Caki2 (cell line): ENCODE measurements around the gene PKD2. TPM values are rescaled to one million over a fixed set of nuclear protein-coding genes. Genes with fewer than 3 reads are reported as not detected.

Experiments
- DNase-seq: peaks from one replicate; pipeline ENCODE4 v3.0.0-alpha.2; 2015; ENCODE audit warnings: low read depth
- in situ Hi-C: cut with HindIII; loops from 2 replicates; pipeline ENCODE4 v1.10.0; 2016; ENCODE audit warnings: low sequenced_read_pairs, low pct_unique_long_range_greater_than_20kb, mixed read lengths
- total RNA-seq: library from RNA; depleted of rRNA; stranded (reverse); fragments of >200 nt; shearing (Covaris generic); gene quantifications from 2 replicates; pipeline ENCODE4 v1.2.3, GENCODE V29; 2014; ENCODE audit warnings: low replicate concordance

Gene PKD2
- total RNA-seq, 1 experiment from 2014 or later, result 38.8 TPM

- no peak for DNase-seq
- in situ Hi-C loops, result no loop called here
Measured at GRCh38 chr4:88043586-88044340, 36.3 kb downstream of the PKD2 start.

GRCh38 chr4:88045021-88045420 is 37.6 kb downstream of the PKD2 start:
- DNase-seq, result no peak
- in situ Hi-C loops, result no loop called here

DNA sequence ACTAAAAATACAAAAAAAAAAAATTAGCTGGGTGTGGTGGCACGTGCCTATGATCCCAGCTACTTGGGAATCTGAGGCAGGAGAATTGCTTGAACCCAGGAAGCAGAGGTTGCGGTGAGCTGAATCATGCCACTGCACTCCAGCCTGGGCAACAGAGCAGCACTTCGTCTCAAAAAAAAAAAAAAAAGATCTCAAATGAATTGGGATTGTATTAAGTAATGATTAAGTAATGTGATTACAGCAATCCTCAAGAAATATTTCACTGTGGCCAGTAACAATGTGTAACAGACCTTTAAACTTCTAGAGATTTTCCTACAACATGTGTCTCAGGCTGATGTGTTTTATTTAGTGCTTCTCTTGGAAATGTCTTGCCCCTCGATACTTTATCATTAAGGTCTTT is 46.8 kb downstream of the PKD2 start:
- DNase-seq, result peak; percentile 22
- in situ Hi-C loops, result no loop called here

- DNase-seq, result peak; percentile 27
- in situ Hi-C loops, result no loop called here
Measured at GRCh38 chr4:88054901-88055300, 47.5 kb downstream of the PKD2 start.

GRCh38 chr4:88058295-88058694 is 50.9 kb downstream of the PKD2 start:
- no peak for DNase-seq
- in situ Hi-C loops, result no loop called here

DNA sequence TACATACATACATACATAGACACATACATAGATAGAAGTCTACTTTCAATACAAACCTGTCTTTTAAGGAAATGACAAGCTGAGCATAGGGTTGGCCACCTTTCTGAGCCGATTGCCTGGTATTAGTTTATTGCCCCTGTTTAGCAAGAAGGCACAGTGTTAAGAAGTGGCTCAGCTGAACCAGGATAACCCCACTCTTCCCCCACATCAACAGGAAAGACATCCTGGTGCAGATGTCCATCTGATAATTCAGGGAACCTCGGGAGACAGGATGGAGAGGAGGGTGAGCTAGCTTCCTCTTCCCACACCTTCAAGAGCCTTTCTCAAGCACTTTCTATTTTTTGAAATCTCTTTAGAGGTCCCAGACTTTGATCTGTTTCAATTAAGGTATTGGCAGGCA is 52.3 kb downstream of the PKD2 start:
- in situ Hi-C loops, result no loop called here
- no peak for DNase-seq

DNA sequence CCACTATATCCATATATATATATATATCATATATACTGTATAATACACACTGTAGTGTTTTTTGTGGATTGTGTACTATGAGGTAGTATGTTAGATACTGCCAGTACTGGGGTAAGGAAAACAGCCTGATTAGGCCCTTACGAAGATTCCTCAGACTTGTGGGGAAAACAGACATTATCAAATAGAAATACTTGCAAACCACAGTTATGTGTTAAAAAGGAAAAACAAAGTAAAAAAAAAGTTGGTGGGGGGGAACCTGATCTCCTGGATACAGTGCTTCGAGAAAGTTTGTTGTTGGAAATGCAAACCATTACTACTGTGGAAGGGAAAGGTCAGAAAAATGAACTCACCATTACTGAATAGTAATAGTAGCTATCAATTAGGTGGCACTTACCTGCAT is 53.0 kb downstream of the PKD2 start:
- no peak for DNase-seq
- in situ Hi-C loops, result no loop called here

- in situ Hi-C loops, result no loop called here
- DNase-seq, result no peak
Measured at GRCh38 chr4:88062311-88062710, 54.9 kb downstream of the PKD2 start.

DNA sequence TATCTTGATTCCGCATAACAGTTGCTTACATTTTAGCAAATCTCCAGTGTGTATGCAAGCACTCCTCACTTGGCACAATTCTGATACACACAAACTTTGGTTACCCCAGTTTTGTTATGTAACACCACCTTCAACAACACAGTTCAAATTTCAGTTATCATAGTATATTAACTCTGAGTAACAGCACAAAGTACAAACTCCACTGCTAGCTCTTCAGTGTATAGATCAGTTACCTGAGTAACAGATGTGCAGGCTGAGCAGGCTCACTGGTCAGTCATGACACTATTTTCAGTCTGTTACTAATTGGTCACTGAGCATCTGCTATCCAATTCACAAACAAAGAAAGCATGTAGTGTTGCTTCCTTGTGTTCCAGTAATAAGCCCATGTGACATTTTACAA is 55.4 kb downstream of the PKD2 start:
- in situ Hi-C loops, result no loop called here
- DNase-seq, result no peak

- DNase-seq, result no peak
- in situ Hi-C loops, result no loop called here
Measured at GRCh38 chr4:88063634-88064296, 56.3 kb downstream of the PKD2 start.

GRCh38 chr4:88064410-88064809 is 57.0 kb downstream of the PKD2 start:
- in situ Hi-C loops, result no loop called here
- no peak for DNase-seq

- no peak for DNase-seq
- in situ Hi-C loops, result no loop called here
Measured at GRCh38 chr4:88070031-88070430, 62.6 kb downstream of the PKD2 start.

- in situ Hi-C loops, result no loop called here
Measured at GRCh38 chr4:88075336-88075735, 67.9 kb downstream of the PKD2 start.

GRCh38 chr4:88077911-88078524 is 70.6 kb downstream of the PKD2 start:
- in situ Hi-C loops, result no loop called here
- no peak for DNase-seq

More at GRCh38 chr4:88075336-88075735, 67.9 kb downstream of the PKD2 start:
- DNase-seq, result no peak

DNA sequence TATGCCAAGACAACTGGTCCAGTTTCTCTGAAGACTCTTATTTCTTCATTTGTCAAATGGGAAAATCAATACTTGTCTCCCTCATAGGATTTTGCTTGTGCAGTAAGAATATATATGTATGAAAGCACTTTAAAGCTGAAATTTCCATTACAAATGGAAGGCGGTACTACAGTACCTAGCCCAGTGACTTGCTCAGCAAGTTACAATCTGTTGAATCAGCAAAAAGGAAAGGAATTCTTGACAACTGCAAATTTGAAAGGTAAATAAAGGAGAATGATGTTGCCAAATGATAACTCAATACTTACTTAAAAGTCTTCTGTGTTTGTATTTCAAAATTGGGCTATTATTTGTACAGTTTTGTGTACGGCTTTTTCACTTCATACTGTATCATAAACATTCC is 71.1 kb downstream of the PKD2 start:
- in situ Hi-C loops, result no loop called here
- no peak for DNase-seq

DNA sequence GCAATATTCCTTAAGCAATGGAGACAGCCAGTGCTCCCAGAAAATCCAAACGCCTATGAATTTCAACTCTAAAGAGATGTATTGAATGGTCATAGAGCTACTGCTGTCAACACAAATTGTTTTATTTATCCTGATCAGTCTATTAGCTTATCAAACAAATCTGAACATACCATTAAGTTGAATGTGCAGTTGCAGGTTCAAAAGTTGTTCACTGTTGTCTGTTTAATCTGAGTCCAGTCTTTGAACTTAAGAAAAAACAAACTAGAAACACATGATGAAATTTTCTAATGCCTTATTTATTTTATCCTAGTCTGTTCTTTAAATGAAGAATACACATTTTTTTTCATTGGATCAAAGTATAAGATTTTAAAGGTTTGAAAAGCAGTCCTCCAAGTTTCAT is 73.2 kb downstream of the PKD2 start:
- no peak for DNase-seq
- in situ Hi-C loops, result no loop called here

GRCh38 chr4:88087004-88087403 is 79.6 kb downstream of the PKD2 start:
- in situ Hi-C loops, result no loop called here
- no peak for DNase-seq

DNA sequence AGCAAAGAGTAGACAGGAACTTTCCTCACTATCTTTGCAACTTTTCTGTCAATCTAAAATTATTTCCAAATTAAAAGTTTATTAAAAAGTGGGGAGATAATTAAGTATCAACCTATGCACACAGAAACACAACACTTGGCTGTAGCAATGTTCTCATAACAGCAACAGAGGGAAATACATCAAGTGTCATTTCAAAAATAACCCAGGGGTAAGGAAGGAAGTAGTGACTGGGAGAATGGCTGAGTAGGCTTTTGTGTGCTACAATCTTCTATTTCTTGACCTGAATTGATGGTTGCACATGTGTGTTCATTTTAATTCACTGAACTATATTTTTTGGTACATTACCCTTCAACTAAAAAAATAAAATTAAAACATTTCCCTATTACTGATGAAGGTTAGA is 83.5 kb downstream of the PKD2 start:
- in situ Hi-C loops, result no loop called here
- no peak for DNase-seq

DNA sequence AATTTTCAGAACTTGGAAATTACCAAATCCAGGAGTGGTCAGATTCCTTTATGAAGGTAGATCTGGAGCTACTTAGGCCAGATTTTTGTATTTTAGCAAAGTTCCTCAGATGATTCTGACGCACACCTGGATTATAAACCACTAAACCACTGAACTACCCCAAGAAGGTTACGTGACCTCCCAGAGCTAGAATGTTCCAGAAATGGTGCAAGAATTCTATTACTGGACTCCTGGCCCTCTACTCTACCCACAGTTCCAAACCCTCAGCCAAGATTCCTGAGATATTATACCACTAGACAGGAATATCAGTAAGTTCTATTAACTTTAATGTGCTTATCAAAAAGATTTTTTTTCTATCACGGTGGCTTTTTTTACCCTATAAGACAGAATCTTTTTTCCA is 83.9 kb downstream of the PKD2 start:
- in situ Hi-C loops, result no loop called here
- no peak for DNase-seq

GRCh38 chr4:88093874-88094273 is 86.4 kb downstream of the PKD2 start:
- in situ Hi-C loops, result no loop called here
- no peak for DNase-seq
